DMS153 treated with DMSO at 0.1 percent for 48 hours (cell line): Measurements from ENCODE around the gene PRUNE1.

Source experiments
- DNase-seq: peaks from one replicate; lab custom pipeline; 2025; ENCODE audit not compliant: unreplicated experiment; lab: John Stamatoyannopoulos, UW

Gene PRUNE1

DNA sequence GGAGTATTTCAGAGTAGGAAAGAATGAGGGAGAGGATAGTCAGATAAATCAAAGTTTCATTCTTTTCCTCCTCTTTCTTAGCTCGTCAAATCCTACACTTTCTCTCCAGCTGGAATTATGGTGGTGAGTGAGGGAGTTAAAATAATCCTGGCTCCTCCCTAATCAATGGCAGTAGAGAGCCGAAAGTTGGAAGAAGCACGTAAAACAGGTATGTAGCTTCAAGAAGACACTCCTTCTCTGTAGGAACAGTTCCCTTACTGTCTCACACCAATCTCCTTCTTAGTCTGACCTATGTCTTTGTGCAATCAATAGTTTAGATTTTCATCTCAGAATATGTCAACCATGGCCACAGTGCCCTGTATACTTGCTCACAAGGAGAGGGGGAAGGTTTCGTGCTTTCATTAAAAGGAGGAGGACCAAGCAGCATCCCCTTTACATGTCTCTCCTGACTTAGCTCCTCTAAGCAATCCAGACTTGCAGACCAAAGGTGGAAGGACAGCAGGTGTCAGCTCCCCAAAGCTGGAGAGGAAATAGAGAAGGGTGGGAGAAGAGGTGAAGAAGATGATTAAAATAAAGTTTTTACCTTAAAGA is 2.4 kb upstream of the PRUNE1 start:
- no peak for DNase-seq

- peak; percentile 89 for DNase-seq
Observed at GRCh38 chr1:151006327-151007052, 1.8 kb upstream of the PRUNE1 start, which contains the start of gene MINDY1. Gene MINDY1, minus strand, starts transcription at chr1:151006902. Its CDS starts 4,285 bp downstream, at chr1:151002617.

DNA sequence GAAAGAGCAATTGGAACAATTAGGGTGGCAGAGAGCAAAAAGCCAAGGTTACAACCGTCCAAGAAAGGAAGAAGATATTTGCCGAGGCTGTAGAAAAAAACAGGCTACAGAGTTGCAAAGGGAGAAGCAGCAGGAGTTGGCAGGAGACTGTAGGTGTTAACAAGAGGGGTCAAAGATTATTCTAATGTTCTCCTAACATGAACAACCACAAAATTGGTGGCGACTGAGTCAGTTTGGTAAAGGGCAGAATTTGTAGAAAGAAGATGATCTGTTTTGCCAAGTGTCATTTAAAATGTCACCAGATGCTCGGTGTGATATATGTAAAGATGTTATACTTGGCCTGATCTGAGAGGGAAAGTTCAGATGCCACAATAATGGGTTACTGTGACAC is 401 bp upstream of the PRUNE1 start:
- DNase-seq: no peak

DNA sequence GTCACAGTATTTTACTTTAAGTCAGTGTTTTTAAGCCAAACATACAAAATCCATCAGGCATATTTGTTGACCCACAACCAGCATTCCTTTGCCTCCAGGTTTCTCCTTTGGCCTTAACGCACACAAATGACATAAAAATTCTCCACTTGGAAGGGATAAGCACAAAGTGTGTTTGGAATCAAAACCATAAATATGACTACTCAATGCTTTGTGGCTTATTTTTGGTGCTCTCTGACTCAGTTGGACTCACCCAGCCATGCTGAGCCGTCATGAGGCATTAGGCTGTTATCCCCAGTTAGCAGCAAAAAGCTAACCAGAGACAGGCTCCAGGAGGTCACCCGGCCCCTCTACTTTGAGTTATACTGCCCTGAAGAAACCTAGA is 948 bp downstream of the PRUNE1 start:
- DNase-seq: no peak

DNA sequence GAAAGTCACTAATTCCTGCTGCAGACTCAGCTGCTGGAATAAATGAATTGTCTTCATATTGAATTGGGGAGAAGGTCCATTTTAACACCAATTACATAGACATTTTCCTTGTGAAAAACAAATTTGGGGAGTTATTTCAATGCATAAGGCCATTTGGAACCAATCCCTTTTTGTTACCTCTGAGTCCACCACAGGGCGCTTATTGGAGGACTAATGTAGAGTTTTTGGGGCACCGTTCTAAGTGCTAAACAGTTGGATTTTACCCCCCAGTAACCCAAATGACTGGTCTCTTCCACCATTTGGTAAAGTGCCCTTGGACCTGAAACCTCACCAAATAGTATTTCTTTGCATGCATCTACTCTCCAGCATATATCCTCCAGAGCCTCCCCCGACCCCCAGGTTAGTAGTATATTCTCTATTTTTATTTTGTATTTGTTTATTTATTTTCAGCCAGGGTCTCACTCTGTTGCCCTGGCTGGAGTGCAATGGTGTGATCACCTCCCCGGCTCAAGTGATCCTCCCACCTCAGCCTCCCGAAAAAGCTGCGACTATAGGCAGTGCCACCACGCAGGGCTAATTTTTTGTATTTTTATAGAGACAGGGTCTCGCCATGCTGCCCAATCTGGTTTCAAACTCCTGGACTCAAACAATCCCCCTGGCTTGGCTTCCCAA is 1.6 kb downstream of the PRUNE1 start:
- DNase-seq: no peak

- no peak for DNase-seq
Observed at GRCh38 chr1:151010346-151010726, 2.1 kb downstream of the PRUNE1 start.

GRCh38 chr1:151011154-151011850 is 3.1 kb downstream of the PRUNE1 start:
- DNase-seq: no peak

GRCh38 chr1:151012684-151013471 is 4.6 kb downstream of the PRUNE1 start:
- no peak for DNase-seq

- no peak for DNase-seq
Observed at GRCh38 chr1:151013518-151013917, 5.3 kb downstream of the PRUNE1 start.

GRCh38 chr1:151024540-151025146 is 16.4 kb downstream of the PRUNE1 start:
- DNase-seq: peak; percentile 61

- DNase-seq: no peak
Observed at GRCh38 chr1:151026460-151026859, 18.2 kb downstream of the PRUNE1 start.

GRCh38 chr1:151032164-151032563 is 23.9 kb downstream of the PRUNE1 start:
- DNase-seq: no peak

- no peak for DNase-seq
Observed at GRCh38 chr1:151035167-151035566, 26.9 kb downstream of the PRUNE1 start.

- no peak for DNase-seq
Observed at GRCh38 chr1:151036356-151036755, 28.1 kb downstream of the PRUNE1 start, which contains the start of gene BNIPL. Gene BNIPL, plus strand, starts transcription at chr1:151036586. Its CDS starts 140 bp downstream, at chr1:151036726.

- DNase-seq: no peak
Observed at GRCh38 chr1:151037032-151037431, 28.8 kb downstream of the PRUNE1 start.

- no peak for DNase-seq
Observed at GRCh38 chr1:151039521-151039920, 31.3 kb downstream of the PRUNE1 start.

- no peak for DNase-seq
Observed at GRCh38 chr1:151043163-151043562, 34.9 kb downstream of the PRUNE1 start.

GRCh38 chr1:151047591-151047924 is 39.3 kb downstream of the PRUNE1 start, which contains the start of gene C1orf56:
Gene C1orf56, plus strand, starts transcription at chr1:151047751. Its CDS starts 97 bp downstream, at chr1:151047848.
- DNase-seq: peak; percentile 52

GRCh38 chr1:151047925-151048644 is 39.8 kb downstream of the PRUNE1 start:
- DNase-seq: peak; percentile 74

GRCh38 chr1:151048645-151049032 is 40.4 kb downstream of the PRUNE1 start:
- no peak for DNase-seq
